ENCODE results near the gene NOL4L. TPM values are rescaled to one million over a fixed set of nuclear protein-coding genes. Genes with fewer than 3 reads are reported as not detected.

Gene NOL4L
- total RNA-seq, 1 experiment from 2014 or later = 1.3 TPM

DNA sequence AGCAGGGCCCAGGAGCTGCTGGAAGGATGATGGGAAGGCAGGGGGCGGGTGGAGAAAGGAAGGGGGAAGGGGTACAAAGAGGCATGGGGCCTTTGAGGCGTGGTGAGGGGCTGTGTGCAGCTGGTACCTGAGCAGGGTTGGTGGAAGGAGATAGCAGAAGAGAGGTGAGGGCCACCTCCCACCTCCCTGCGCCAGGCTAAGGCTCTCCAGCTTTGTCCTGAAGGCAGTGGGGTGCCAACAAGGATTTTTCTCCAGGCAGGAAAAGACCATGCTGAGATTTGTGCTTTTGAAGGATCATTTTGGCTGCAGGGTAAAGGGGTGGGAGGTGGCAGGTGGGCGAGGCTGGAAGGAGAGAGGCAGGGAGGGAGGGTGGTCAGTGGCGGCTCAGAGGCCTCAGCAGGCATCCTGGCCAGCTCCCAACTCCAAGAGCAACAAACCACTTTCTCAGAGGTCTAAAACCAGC, 40.8 kb downstream of the NOL4L start:
- Histone ChIP-seq H3K27me3 (no peaks in the 10 kb centered on the region), H3K9me3 (no peaks in the 10 kb centered on the region), H3K4me3 (no peak overlapping the region), H3K36me3 (no peaks in the 10 kb centered on the region)
- DNase-seq = no peak

DNA sequence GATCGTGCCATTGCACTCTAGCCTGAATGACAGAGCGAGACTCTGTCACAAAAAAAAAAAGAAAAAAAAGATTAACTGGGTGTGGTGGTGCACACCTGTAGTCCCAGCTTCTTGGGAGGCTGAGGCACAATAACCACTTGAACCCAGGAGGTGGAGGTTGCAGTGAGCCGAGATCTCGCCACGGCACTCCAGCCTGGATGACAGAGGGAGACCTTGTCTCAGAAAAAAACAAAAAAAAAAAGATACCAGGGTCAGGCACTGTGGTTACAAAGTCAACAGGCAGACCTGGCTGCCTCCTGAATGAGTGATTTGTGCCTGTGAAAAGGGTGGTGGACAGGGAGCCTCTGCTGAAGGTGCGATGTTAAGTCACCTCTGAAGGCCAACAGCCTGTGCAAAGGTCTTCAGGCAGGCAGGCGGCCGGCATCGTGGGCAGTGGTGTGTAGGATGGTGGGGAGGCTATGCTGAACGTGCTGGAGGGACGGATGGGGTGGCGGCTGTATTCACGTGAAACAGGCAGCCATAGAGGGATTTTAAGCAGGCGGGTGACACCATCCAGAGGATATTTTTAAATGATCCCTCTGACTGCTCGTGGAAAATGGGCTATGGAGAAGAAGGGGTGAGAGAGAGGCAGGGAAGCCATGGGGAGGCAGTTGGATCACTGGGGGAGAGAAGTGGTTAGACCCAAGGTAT, 41.4 kb downstream of the NOL4L start:
- H3K9me3 ChIP-seq = no peaks in the 10 kb centered on the region
- no peaks in the 10 kb centered on the region for H3K27me3 ChIP-seq
- DNase-seq = no peak
- no peak overlapping the region for H3K4me3 ChIP-seq
- H3K36me3 ChIP-seq = no peaks in the 10 kb centered on the region

DNA sequence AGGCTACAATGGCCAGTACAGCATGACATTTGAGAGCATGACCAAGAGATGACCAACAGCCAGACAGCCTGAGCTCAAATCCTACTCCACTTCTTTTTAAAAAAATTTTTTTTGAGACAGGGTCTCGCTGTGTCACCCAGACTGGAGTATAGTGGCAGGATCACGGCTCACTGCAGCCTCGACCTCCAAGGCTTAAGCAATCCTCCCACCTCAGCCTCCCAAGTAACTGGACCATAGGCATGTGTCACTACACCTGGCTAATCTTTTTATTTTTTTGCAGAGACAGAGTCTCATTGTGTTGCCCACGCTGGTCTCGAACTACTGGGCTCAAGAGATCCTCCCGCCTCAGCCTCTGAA, 42.9 kb downstream of the NOL4L start:
- no peaks in the 10 kb centered on the region for H3K9me3 ChIP-seq
- H3K36me3 ChIP-seq = no peaks in the 10 kb centered on the region
- H3K27me3 ChIP-seq = no peaks in the 10 kb centered on the region
- H3K4me3 ChIP-seq = no peak overlapping the region
- no peak for DNase-seq

DNA sequence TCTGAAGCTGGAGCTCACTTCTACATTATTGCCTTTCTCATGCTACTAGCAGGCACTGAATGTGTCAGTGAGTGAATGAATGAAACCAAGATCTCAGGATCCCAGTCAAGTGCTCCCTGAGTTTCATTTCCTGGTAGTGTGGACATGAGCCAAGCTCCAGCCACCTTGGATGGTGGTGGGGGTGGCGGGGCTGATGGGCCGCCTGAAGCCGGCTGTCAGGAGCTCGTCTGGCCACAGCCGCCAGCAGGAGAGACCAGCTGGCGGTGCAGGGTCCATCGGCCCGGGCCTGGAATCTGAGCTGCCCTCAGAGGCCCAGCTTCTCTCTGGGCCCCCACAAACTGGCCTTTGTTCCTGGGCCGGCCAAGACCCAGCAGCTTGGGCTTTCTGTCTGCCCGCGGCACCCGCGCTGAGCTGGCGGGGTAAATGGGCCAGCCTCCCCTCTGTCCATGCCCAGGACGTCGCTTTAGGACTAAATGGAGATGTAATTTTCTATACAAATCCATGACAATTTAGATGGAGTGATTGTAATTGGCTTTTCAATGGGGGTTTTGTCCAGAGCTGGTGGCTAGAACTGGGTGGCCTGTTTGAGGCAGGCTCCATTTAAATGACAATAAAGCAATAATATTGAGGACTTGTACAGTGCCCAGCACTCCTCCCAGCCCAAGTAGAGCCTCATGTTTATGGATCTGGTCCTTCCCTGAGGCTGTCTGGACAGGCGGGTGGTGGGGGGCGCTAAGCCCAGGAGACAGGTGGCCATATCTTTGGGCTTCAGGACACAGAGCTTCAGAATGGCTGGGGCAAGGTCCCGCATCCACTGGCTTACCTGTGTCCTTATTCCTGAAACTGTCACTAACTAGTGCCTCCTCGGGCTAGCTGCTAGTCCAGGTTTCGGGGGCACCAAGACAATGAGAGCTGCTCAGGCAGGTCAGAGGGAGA, 43.5 kb downstream of the NOL4L start:
- DNase-seq = no peak
- no peaks in the 10 kb centered on the region for H3K27me3 ChIP-seq
- H3K36me3 ChIP-seq = no peaks in the 10 kb centered on the region
- no peaks in the 10 kb centered on the region for H3K9me3 ChIP-seq
- H3K4me3 ChIP-seq = no peak overlapping the region

DNA sequence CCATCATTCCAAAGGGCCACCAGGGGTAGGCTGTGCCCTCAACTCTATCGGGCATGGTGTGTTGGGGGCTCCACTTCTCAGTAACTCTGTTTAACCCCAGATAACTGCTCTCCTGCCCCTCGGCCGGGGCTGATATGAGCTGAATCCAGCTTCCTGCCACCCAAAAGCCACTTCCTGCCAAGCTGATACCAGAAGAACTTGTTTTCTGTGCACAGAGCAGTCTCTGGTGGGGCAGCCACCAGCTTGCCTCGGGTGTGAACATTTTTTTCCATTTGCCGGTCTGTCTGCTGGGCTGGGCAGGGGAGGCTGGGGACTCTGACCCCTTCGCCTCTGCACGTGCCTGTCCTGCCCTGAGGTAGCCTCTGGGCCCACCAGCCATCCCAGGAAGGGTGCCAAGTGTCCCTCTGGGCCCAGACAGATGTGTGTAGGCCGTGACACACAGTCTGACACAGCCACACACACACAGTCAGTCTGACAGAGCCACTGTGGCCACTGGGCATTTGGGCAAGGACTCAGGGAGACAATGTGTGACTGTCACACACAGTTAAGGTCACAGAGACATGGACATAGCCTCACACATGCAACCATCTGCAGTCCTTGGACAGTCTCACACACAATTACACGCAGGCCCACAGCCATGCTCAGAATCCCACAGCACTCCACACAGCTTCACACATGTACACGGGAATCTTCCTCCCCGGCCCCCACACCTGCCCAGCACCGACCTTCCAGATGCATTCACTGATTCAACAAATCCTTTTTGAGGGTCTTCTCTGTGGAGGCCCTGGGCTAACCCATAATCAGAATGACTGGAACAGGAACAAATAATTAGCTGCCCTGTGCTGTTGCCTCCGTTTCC, 45.1 kb downstream of the NOL4L start:
- Histone ChIP-seq H3K36me3 (no peaks in the 10 kb centered on the region), H3K4me3 (no peak overlapping the region)
- DNase-seq = no peak

DNA sequence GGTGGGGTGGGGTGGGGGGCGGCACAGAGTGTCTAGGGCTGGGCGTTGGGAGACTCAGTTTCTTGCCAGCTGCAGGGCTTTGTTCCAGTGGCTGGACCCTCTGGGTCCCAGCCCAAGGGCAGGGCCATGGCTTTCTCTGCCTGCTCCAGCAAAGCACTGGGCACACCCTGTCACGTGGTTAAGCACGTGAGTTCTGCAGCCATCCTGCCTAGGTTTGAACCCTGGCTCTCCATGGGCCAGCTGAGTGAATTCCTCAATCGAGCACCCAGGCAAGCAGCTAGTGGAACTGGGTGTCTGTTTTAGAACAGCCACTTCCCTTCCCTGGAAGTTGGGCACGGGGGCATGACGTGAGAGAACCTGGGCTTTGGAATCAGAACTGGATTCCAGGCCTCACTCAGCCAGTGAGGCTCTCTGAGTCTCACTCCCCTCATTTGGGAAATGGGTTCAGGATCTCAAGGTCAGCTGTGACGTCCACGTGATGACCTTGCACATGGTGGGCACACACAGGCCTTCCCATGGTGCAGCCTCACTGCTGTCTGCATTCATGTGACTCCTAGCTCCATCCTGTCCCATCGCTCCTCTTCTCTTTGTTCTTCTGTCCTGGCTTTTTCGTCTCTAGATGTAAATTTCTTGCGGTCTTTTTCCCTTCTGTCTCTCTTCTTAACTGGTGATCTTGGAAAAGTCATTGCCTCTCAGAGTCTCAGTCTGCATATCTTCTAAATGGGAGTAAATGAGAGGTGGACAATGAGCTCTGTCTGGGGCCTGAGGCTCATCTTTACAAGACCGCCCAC, 45.9 kb downstream of the NOL4L start:
- Histone ChIP-seq H3K9me3 (no peaks in the 10 kb centered on the region), H3K36me3 (no peaks in the 10 kb centered on the region), H3K27me3 (no peaks in the 10 kb centered on the region), H3K4me3 (no peak overlapping the region)
- DNase-seq = no peak

More for the DNA sequence above, 45.1 kb downstream of the NOL4L start:
- no peaks in the 10 kb centered on the region for H3K27me3 ChIP-seq
- H3K9me3 ChIP-seq = no peaks in the 10 kb centered on the region

DNA sequence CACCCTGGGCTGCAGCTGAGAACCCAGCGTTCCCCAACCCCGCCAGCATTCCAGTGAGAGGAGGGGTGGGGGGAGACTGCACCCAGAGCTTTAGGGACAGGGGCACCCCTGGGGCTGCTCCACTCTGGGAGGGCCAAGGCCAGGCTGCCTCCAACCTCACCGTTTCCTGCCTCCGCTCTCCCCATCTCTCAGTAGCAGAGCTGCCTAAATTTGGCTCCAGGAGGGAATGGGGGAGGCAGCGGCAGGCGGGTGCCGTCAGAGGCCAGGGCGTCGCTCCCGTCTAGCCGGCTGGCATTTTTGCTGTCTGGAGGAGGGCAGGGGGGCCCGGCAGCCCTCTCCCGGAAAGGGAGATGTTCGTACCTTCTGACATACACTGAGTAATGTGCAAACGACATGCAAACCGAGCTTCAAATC, 46.6 kb downstream of the NOL4L start:
- no peak overlapping the region for H3K4me3 ChIP-seq
- DNase-seq = no peak
- no peaks in the 10 kb centered on the region for H3K27me3 ChIP-seq
- no peaks in the 10 kb centered on the region for H3K36me3 ChIP-seq
- no peaks in the 10 kb centered on the region for H3K9me3 ChIP-seq

DNA sequence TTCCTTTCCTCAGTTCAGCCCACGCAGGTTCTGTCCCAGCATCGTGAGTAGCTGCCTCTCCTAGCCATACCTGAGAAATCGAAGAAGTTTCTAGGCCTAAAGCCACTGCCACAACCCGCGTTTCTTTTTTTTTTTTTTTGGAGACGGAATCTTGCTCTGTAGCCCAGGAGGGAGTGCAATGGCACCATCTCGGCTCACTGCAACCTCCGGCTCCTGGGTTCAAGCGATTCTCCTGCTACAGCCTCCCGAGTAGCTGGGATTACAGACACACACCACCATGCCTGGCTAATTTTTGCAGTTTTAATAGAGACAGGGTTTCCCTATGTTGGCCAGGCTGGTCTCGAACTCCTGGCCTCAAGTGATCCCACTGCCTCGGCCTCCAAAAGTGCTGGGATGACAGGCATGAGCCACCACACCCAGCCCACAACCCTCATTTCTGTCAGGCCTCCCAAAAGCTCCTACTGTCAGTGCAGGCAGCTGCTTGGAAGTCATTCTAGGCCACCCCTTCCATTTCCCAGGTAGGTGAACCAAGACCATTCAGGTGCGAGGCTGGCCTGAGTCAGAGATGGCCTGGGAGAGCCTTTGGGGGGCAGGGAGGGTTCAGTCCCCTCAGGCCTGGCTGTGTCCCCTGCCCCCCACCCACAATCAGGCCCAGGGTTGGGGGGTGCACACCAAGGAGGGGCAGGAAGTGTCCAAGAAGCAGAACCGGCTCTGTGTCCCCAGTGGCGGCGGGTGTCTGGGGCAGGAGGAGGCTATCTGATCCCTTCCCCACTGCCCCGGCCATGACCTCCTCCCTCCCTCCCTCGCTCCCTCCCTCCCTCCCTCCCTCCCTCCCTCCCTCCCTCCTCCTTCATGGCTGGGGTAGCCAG, 47.2 kb downstream of the NOL4L start:
- H3K36me3 ChIP-seq = no peaks in the 10 kb centered on the region
- no peaks in the 10 kb centered on the region for H3K27me3 ChIP-seq
- no peak overlapping the region for H3K4me3 ChIP-seq
- no peaks in the 10 kb centered on the region for H3K9me3 ChIP-seq
- no peak for DNase-seq

DNA sequence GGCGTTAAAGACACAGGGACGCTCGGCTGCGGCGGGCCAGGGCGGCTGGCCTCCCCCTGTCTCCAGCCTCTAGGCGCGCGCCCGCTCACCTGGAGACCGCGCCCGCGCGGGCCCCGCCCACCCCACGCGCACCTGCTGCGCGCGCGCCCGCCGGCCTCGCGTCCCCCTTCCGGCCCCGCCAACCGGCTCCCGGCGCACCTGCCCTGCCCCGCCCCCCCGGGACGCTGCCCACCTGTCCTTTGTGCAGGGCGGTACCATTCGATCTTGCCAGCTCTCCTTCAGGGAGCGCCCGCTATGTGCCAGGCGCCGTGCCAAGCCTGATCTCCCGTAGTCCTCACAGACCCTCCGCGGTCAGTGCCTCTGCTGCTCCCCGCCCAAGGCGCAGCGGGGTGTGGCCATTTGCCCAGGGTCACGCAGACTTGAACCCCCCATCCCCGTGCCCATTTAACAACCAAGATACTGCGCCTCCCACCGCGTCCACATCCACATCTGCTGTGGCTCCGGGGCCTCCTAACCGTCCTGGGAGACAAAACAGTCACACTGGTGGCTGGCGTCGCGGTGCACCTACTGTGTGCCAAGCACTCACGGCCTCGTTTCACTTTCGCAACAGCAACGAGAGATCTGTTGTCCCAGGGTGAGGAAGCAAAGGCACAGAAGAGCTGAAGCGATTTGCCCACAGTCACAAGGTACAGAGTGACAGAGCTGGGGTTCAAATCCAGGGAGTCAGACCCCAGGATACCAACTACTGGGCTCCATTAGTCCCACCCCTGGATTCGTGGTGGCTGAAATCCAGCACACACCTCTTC, 48.1 kb downstream of the NOL4L start:
- Histone ChIP-seq H3K36me3 (no peaks in the 10 kb centered on the region), H3K9me3 (no peaks in the 10 kb centered on the region), H3K27me3 (no peaks in the 10 kb centered on the region), H3K4me3 (no peak overlapping the region)
- no peak for DNase-seq

DNA sequence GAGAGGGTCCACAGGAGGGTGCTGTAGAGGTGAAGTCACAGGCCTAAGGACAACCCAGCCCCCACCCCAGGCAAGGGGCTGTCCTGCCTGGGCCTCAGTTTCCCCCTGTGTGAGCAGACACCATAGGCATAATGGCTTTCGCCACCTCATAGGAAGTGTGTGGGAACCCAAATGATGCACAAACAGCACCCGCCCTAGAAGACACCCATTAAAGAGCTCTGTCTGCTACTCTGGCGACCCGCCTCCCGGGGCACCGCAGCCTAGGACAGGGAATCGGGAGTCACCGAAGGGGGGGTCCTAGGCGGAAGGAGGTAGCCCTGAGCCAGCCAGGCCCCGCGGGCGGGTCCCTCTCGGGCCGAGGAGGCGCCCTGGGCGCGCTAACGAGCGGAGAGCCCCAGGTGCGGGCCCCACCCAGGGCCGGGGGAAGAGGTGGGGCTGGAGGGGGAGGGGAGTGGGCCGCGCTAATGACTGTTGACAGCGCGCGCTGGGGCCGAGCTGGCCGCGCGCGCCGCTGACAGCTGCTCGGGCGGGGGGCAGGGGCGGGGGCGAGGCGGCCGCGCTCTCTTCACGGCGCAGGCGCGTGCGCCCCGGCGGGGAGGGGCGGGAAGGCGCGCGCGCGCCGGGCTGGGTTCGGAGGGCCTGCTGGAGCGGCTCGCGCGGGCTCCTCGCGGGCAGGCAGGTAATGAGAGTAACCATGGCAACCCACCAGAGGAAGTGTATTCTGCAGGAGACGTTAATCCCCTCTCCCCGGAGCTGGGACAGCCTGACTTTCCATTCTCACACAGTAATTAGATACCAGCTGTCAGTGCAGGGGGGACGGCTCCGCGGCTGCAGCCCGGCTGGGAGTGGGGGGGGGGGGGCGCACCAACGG, 48.9 kb downstream of the NOL4L start:
- peak; percentile 37 for DNase-seq
- H3K9me3 ChIP-seq = no peaks in the 10 kb centered on the region
- H3K36me3 ChIP-seq = no peaks in the 10 kb centered on the region
- H3K4me3 ChIP-seq = peak overlapping the region; percentile 30
- no peaks in the 10 kb centered on the region for H3K27me3 ChIP-seq

DNA sequence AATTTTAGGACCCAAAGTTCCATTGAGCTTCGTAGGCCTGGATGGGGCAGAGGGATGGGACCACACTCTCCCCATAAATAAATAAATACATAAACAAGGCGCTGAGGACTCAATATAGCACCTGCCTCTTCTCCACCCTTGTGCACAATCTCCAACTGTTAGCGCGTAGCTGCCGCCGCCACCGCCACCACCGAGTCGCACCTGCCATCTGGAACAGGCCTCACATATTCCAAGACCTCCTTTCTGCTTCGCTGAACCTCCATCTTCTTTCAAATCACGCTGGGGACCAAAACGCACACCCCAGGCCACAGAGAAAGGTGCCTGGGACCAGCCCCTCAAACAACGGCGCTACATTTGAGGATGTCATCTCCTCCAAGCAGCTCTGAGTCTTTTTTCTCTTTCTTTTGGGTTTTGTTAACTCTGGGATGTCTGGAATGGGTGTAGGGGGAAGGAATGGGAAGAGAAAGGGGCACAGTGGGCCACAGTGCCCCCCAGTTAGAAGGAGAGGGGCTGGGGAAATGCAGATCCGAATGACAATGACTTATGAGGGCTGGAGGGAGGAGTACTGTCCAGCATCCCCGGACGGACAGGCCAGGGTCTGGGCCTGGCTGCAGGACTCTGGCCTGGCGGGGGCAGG, 49.7 kb downstream of the NOL4L start:
- Histone ChIP-seq H3K27me3 (no peaks in the 10 kb centered on the region), H3K9me3 (no peaks in the 10 kb centered on the region)
- DNase-seq = no peak

DNA sequence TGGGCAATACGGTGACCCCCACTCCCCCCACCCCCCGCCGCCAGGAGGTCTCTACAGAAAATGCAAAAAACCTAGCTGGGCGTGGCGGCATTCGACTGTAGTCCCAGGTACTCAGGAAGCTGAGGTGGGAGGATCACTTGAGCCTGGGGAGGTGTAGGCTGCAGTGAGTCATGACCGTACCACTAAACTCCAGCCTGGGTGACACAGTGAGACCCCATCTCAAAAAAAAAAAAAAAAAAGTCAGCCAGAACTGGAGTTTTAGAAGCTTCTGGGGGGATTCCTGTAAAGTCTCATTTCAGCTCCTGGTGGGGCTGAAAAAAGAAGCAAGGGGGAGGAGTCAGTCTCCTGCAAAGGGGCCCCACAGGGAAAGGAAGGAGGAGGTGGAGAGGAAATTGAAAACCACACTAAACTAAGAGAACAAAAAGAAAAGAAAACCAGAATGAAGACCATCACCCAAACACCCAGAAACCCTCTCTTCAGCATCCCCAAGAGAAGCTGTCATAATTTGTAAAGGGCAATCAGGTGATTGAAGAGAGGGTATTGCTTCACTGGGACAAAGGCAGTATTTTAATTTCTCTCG, 50.4 kb downstream of the NOL4L start:
- no peak overlapping the region for H3K4me3 ChIP-seq
- no peaks in the 10 kb centered on the region for H3K9me3 ChIP-seq
- no peak for DNase-seq
- H3K36me3 ChIP-seq = no peaks in the 10 kb centered on the region
- H3K27me3 ChIP-seq = no peaks in the 10 kb centered on the region

More for the DNA sequence above, 49.7 kb downstream of the NOL4L start:
- Histone ChIP-seq H3K36me3 (no peaks in the 10 kb centered on the region), H3K4me3 (no peak overlapping the region)

DNA sequence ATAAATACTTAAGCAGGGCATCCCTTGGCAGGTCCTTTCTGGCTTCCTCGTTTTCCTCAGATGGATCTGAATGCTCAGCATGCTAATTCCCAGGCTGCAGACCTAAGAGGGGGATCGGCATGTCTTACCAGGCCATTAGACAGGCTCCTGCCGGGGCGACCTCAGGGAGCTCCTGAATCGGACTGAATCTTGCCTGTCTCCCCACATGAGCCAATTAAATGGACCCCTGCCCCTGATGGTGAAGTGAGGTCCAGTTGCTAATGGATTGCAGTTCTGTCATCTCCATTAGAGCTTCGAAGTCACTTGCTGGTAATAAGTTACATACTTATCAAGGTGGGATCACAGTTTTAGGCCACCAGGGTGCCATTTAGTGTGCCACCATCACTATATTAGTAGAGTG, 51.4 kb downstream of the NOL4L start:
- Histone ChIP-seq H3K4me3 (no peak overlapping the region), H3K27me3 (no peaks in the 10 kb centered on the region), H3K9me3 (no peaks in the 10 kb centered on the region)

More for the DNA sequence above, 51.4 kb downstream of the NOL4L start:
- no peak for DNase-seq
- no peaks in the 10 kb centered on the region for H3K36me3 ChIP-seq

Measured in MG63 (cell line).